CD4-positive, alpha-beta T cell treated with Interleukin-15 for 4 hours (primary cell): Measurements from ENCODE around the gene FOSL1.
"Not testable (repeated sequence)": the region's sequence is repeated elsewhere in the genome, so short reads cannot be mapped to it uniquely, and the experiment has no call there.

ENCODE experiments used
- DNase-seq: peaks from one replicate; pipeline ENCODE4 v3.0.0-alpha.2; 2020; ENCODE audit warnings: low spot score

FOSL1 gene

GRCh38 chr11:65852508-65853245 lies 47.5 kb downstream of the FOSL1 start:
- DNase-seq, result no peak

DNA sequence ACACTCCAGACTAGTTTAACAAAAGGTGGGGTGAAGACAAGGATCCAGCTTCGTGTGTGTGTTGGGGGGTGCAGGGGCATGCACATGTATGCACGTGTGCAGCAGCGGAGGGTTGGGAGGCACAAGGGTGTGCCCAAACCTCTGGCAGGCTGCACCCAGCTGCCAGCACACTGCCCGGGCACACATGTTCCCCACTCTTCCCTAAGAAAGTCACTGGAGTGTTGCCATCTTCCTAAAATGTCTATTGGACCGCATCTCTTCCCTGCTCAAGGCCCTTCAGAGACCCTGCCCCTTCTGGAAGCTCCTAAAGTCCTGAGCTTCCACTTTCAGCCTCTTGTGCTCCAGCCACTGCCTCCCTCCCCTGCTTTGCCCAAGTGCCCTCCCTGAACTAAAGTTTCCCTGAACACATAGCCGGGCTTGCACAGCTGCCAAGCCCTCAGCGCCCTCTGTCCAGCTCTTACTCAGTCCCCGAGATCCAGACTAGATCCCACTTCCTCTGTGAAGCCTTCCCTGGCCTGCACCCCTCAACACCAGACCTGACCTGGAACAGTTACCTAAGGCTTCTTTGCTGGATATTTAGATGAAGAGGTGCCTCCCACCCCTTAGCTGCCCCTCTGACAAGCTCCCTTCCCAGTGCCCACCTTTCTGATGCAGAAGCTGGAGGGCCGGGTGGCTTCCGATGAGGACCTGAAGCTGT lies 48.2 kb downstream of the FOSL1 start:
- DNase-seq, result no peak

DNA sequence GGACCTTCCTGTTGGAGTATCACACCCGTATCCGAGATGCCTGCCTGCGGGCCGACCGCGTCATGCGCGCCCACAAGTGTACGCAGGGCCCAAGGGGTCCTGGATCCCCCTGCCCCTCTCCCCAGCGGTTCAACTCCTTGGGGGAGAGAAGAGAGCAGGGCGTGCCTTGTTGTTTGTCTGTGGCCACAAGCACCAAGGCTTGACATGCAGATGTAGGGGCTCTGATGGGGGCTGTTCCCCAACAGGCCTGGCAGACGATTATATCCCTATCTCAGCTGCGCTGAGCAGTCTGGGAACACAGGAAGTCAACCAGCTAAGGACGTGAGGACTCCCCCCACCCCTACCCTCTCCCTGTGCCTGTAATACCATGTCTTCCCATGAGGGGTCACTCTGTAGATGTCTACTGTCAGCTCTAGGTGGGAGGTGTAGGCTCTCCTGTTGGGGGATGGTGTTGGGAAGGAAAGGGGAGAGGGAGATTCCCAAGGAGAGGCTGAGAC lies 49.1 kb downstream of the FOSL1 start:
- no peak for DNase-seq

- no peak for DNase-seq
Measured at GRCh38 chr11:65850217-65851082, 49.7 kb downstream of the FOSL1 start.

DNA sequence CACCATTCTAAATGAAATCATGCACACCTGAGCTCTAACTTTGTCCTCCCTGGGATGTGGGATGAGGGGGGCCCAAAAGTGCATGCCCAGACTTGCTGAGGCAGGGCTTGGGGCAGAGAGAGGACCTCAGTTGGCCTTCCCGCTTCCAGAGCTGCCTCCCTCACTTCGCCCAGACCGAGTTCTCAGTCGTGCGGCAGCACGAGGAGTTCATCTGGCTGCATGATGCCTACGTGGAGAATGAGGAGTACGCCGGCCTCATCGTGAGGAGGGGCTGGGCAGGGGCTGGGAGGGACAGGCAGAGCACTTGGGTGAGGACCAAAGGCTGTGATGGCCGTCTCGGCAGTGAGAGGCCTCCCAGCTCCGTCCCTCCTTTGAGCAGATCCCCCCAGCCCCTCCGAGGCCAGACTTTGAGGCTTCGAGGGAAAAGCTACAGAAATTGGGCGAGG lies 50.4 kb downstream of the FOSL1 start:
- DNase-seq, result no peak

DNA sequence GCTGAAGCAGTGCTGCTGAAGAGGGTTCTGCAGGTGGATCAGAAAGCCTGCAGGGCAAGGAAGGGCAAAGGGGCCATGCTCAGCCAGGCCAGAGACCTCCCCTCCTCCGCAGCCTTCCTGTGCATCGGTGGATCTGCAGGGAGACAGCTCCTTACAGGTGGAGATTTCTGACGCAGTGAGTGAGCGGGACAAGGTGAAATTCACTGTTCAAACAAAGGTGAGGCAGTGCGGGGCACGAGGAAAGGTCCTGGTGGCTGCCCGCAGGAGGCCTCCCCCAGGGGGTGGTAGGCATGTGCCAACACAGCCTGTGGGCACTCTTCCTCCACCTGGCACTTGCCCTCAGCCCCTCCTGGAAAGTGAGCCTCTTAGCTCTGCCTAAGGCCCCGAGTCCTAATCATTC lies 50.8 kb downstream of the FOSL1 start:
- no peak for DNase-seq

DNA sequence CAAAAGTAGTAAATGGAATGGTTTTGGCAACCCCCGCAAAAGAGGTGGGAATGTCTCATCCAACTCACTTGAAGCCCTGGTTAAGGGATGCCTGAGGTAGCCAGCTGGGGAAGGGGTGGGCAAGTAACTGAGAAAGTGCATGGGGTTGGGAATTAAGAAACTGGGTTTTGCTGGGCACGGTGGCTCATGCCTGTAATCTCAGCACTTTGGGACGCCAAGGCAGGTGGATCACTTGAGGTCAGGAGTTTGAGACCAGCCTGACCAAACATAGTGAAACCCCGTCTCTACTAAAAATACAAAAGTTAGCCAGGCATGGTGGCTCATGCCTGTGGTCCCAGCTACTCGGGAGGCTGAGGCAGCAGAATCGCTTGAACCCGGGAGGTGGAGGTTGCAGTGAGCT lies 51.5 kb downstream of the FOSL1 start:
- not testable (repeated sequence) for DNase-seq

DNA sequence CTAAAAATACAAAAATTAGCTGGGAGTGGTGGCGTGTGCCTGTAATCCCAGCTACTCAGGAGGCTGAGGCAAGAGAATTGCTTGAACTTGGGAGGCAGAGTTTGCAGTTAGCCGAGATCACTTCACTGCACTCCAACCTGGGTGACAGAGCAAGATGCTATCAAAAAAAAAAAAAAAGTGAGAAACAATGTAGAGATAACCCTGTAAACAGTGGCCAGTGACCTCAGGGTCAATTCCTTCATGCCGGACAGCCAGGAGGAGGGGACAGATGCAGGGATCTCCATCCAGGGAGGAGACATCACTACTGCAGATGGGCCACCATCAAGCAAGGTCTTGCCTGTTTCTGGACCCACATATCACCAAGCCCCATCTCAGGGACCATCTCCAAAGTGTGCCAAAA lies 52.4 kb downstream of the FOSL1 start:
- no peak for DNase-seq

GRCh38 chr11:65844231-65844872 lies 55.8 kb downstream of the FOSL1 start:
- DNase-seq, result no peak

GRCh38 chr11:65843811-65844210 lies 56.4 kb downstream of the FOSL1 start:
- DNase-seq, result no peak

GRCh38 chr11:65842144-65842543 lies 58.0 kb downstream of the FOSL1 start:
- DNase-seq, result no peak
